Lower leg skin (tissue), 3 donors: ENCODE data around the gene CD99L2.

ENCODE experiments used
- POLR2A ChIP-seq, 2 donors: fragments of 450-650 bp; IDR thresholded peaks; one replicate each; pipeline ENCODE4 v1.6.1; 2016 to 2017; ENCODE audit warnings: antibody characterized with exemption in 2 of 2, mild to moderate bottlenecking in 1 of 2, moderate library complexity in 1 of 2
- TF ChIP-seq, protein P1 (sequence below), 3 donors: fragments of 450-650 bp; IDR thresholded peaks; one replicate each; pipeline ENCODE4 v1.5.1; 2016; ENCODE audit warnings: antibody characterized with exemption in 3 of 3, mild to moderate bottlenecking in 3 of 3, moderate library complexity in 2 of 3

DNA sequence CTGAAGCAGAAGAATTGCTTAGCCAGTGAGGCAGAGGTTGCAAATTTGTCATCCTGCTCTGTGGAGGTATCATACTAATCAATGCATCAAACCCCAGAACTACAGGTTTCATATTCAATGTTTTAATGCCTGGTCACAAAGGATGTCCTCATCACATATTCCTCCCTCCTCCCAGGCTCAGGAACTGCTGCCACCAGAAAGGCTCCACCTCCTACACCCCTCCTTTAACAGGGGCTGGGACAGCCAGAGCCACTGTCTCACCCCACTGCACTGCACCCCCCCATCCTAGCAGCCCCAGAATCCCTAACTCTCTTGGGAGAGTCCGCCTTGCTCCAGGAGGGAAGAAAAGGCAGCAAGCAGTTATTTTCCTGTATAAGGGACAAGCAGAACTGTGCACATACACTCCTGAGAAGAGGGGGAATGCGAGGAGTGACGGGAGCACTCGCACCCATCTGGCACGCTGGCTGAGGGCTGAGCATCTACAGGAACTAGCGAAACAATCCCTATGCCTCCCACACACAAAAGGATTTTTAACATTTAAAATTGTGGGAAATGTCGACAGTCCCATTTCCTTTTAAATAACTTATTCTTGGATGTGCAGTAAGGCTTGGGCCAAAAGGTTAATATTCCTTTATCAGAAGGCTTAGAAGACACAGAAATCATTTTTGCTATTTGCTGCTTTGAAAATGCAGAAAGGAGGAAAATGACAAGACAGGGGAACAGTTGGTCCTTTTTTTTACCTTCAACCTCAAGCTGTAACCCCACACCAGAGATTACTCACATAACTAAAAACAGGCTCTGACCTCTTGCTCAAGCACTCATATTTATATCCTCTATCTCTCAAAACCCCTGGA lies 27.8 kb downstream of the CD99L2 start:
- TF ChIP-seq, protein P1, sequence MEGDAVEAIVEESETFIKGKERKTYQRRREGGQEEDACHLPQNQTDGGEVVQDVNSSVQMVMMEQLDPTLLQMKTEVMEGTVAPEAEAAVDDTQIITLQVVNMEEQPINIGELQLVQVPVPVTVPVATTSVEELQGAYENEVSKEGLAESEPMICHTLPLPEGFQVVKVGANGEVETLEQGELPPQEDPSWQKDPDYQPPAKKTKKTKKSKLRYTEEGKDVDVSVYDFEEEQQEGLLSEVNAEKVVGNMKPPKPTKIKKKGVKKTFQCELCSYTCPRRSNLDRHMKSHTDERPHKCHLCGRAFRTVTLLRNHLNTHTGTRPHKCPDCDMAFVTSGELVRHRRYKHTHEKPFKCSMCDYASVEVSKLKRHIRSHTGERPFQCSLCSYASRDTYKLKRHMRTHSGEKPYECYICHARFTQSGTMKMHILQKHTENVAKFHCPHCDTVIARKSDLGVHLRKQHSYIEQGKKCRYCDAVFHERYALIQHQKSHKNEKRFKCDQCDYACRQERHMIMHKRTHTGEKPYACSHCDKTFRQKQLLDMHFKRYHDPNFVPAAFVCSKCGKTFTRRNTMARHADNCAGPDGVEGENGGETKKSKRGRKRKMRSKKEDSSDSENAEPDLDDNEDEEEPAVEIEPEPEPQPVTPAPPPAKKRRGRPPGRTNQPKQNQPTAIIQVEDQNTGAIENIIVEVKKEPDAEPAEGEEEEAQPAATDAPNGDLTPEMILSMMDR (IDR thresholded peaks at IDR 0.05), result no peak
- no peak for TF ChIP-seq POLR2A (IDR thresholded peaks at IDR 0.05)
